ENCODE data around the gene ZHX3.
"Not testable (repeated sequence)": the region's sequence is repeated elsewhere in the genome, so short reads cannot be mapped to it uniquely, and the experiment has no call there.

The ZHX3 gene

GRCh38 chr20:41249411-41250281 is 67.9 kb downstream of the ZHX3 start:
- no peak for DNase-seq

DNA sequence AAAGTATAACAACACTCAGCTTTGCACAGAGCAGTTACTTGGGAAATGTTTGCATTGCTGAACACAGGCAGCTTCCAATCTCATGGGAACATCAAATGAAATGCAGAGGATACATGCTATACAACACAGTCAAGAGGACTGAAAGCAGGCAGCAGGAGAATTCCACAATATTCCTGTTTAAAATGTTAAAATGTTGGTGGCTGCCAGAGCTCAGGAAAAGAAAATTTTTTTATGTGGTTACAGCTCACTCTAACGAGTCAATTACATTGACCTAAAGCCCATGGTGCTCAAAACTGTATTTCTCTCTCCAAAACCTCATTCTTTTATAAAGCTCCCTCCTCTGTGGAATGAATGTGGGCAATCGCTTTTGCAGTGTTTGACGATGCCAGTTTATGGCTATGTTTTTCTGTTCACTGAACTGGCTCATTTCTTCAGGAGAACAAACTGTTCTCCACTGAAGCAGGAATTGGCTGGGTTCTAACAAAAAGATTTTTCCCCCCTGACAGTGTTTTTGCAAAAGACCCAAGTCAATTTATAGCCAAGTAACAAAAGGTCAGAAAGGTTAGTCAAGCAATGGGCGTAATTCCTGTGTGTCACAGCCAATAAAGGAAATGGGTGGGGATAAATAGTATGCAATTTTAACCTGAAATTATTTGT is 69.0 kb downstream of the ZHX3 start:
- DNase-seq = no peak

DNA sequence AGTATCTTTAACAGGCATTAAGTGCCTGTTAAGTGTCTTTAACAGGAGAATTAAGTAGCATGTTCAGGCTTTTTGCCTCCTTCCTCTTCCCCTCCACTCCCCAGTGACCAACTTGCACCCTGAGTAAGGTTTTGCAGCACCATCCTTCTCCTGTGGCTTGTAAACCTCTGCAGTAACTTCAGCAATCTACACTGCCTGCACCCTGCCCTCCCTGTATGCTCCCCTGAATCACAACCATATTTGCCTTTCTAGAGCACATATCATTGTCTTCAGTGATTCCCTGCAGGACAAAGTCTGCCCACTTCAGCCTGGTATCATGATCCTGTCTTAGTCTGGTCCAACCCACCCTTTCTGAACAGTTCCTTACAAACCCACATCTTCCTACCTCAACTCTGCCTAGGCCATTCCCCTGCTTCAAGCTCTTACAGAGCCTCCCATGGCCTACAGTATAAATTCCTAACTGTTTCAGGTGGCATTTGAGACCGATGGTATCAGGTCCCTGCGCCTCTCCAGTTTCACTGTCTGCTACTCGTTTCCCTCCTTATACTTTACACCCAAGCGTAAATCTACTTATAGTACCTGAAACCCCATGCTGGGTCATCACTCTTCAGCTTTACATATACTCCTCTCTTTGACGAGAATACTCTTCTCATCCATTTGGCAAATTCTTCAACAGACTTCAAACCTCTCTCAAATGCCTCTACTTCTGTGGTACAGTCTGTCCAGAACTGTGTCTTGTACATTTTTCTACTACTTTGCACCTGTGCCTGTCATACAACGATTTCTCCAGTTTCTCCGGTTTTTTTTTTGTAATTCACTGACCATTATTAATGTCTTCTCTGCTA is 69.8 kb downstream of the ZHX3 start:
- DNase-seq = no peak

DNA sequence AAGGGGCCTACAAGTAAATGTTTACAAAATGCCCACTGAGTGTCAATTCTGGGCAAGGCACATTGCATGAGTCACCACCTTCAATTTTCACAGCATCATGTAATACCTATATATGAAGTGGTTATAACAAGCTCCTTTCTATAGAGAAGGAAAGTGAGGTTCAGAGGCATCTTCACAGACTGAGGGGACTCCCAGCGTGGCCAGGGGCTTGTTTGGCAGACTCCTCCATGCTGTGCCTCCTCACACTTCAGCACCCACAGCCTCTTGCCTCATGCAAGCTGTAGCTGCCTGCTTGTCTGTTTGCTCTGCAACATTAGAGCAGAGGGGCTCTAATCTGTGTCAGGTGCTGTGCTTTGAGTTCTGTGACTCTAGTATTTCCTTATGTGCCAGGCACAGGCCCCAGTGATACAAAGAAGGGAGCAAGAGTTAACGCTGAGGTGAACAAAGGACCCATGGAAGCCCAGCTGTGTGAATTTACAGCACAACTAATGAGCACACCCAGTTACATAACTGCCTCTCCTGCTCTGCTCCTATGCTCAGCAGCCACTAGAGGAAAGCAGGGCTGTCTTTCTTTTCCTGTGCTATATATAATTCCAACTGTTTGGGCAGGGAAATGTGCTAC is 72.3 kb downstream of the ZHX3 start:
- DNase-seq = no peak

DNA sequence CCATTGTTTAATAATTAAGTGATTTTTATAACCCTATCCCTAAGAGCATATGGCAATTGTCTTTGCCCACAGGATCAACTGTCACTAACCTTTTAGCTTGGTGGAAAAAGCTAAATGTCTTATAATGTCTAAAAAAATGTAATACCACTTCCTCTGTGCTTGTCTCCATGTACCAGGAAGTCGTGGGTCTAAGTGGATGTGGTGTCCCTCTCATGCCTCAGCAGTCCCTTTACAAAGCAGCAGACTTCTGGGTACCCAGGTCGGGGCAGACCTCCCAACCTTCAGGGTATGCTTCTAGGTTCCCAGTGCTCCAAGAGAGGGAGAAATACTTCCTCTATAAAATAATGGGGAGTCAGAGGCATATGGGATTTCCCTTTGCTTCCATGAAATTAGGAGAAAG is 74.7 kb downstream of the ZHX3 start:
- DNase-seq = no peak

GRCh38 chr20:41242352-41242751 is 75.2 kb downstream of the ZHX3 start:
- DNase-seq = no peak

DNA sequence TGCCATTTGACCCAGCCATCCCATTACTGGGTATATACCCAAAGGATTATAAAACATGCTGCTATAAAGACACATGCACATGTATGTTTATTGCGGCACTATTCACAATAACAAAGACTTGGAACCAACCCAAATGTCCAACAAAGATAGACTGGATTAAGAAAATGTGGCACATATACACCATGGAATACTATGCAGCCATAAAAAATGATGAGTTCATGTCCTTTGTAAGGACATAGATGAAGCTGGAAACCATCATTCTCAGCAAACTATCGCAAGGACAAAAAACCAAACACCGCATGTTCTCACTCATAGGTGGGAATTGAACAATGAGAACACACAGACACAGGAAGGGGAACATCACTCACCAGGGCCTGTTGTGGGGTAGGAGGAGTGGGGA is 80.3 kb downstream of the ZHX3 start:
- DNase-seq = not testable (repeated sequence)

- DNase-seq = not testable (repeated sequence)
These were observed 80.7 kb downstream of the ZHX3 start for GRCh38 chr20:41236818-41237217.

DNA sequence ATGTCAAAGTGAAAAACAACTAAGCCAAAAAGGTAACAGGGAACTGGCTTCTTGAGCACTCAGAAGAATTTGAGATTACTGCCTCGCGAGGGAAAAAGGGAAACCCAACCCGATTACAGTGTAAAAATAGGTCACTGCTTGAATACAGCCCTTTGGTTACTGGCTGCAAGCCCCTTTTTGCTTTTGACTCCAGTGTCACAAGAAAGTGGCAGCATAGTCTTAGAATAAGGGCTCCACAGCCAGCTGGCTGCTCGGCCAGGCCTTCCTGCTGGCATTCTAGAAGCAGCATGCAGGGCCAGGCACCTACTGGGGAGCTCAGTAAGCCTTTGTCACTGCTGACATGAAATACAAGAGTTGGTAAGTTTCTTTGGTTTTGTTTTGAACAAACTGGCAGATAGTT is 83.0 kb downstream of the ZHX3 start:
- DNase-seq = no peak

- no peak for DNase-seq
These were observed 83.5 kb downstream of the ZHX3 start for GRCh38 chr20:41234041-41234440.

- DNase-seq = no peak
These were observed 84.3 kb downstream of the ZHX3 start for GRCh38 chr20:41232973-41233926.

GRCh38 chr20:41231136-41231535 is 86.4 kb downstream of the ZHX3 start:
- DNase-seq = no peak

DNA sequence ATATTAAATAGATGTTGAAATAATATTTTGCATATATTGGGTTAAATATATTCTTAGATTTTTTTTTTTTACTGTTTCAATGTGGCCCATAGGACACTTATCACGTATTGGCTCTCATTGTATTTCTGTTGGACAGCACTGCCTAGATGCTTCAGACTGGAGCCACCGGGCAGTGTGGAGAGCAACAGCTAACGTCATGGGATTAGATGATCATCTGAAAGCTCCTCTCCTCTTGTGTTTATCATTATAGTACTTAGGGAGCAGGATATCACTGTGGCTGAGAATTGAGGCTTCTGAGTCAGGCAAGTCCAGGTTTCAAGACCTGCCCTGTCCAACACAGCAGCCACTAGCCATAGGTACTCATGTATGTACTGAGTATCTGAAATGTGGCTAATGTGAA is 87.4 kb downstream of the ZHX3 start:
- DNase-seq = no peak

DNA sequence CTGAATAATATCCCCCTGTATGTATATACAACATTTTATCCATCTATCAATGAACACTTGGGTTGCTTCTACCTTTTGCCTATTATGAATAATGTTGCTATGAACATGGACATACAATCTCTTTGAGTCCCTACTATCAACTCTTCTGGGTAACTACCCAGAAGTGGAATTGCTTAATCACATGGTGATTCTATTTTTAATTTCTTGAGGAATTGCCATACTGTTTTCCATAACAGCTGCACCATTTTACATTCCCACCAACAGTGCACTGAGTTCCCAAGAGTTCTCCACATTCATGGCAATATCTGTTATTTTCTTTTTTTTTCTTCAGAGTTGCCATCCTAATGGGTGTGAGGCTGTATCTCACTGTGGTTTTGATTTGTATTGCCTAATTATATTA is 88.3 kb downstream of the ZHX3 start:
- DNase-seq = no peak

- no peak for DNase-seq
These were observed 88.7 kb downstream of the ZHX3 start for GRCh38 chr20:41228858-41229257.

GRCh38 chr20:41226426-41226825 is 91.1 kb downstream of the ZHX3 start:
- DNase-seq = no peak

GRCh38 chr20:41225091-41225490 is 92.4 kb downstream of the ZHX3 start:
- DNase-seq = no peak

GRCh38 chr20:41224281-41224680 is 93.2 kb downstream of the ZHX3 start:
- no peak for DNase-seq

DNA sequence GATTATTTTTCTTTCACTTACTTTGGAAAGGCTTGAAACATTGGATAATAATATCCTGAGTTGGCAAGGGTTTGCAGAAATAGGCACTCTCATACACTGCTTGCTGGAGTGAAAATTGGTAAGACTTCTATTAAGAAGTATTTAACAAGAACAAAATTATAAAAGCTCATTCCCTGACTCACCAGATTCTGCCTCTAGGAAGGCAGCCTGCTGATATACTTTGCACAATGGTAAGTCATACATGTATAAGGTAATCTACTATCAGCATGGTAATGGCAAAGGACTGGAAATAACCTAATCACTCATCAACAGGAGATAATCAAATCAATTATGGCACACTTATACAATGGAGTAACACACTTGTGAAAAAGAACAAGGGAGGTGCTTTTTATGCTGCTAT is 94.4 kb downstream of the ZHX3 start:
- no peak for DNase-seq

DNA sequence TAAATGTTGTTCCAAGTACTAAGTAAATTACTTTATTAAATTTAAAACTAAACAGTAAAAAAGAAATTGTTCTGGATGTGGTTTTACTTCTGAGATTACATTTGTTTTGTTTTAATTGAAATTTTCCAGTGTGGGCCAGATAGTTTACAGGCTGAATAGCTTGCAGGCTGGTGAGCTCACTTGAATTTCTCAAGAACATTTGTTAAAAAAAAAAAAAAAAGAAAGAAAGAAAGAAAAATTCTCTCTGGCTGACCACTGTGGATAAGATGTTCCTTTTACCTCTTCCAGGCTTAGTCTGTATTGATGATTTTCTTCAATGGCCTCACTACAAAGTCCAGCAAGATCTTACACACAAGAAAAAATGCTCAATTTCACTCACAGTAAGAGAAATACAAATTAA is 94.8 kb downstream of the ZHX3 start:
- DNase-seq = no peak

GRCh38 chr20:41222296-41222695 is 95.2 kb downstream of the ZHX3 start:
- DNase-seq = no peak

Measured in SHP77 (cell line).